Activated effector memory CD4-positive, alpha-beta T cell treated with anti-CD3 and anti-CD28 coated beads, Interleukin-2, amount 50 U/mL, for 16 hours (primary cell): ENCODE measurements around the gene DCLRE1B.
"Not testable (repeated sequence)": the region's sequence is repeated elsewhere in the genome, so short reads cannot be mapped to it uniquely, and the experiment has no call there.

ENCODE experiments used
- DNase-seq: peaks from one replicate; pipeline ENCODE4 v3.0.0-alpha.2; 2020

DCLRE1B gene

DNA sequence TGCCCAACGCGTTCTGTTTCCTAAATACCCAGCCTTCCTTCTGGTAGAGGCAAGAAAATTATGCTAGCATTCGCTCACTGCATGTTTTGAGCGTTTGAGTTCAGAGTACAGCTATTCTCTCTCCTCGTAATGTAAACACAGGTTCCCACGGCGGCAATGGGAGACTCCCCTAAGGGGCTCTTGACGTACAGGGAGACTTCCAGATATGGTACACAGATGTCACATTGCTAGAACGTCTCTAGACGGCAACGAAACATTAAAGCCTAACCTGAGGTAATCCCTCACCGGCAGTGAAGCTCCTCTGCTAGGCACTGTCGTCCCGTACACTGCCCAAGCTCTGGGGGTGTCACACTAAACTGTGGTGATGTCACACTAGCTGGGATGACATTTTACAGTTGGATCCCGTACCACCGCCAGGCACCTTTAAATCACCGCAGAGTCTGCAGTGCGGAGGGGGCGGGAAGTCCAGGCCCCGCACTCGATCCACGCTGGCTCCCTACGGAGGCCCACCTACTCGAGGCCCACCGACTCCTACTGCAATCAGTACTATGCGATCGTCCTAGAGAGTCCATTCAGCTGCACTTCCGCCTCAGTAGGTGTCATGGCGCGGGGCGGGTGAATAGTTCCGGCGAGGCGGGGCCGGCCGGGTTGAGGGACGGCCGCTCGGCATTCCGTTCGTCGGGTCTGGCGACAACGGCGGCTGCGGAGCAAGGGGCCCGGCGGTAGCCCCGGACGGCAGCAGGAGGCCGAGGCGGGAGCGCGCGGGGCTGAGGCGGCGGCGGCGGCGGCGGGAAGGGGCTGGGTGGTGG lies 24.0 kb downstream of the DCLRE1B start, which contains the start of gene HIPK1:
Gene HIPK1, plus strand, starts transcription at position 384 of the 809 bp plus-strand sequence.
- DNase-seq, result peak; percentile 97

DNA sequence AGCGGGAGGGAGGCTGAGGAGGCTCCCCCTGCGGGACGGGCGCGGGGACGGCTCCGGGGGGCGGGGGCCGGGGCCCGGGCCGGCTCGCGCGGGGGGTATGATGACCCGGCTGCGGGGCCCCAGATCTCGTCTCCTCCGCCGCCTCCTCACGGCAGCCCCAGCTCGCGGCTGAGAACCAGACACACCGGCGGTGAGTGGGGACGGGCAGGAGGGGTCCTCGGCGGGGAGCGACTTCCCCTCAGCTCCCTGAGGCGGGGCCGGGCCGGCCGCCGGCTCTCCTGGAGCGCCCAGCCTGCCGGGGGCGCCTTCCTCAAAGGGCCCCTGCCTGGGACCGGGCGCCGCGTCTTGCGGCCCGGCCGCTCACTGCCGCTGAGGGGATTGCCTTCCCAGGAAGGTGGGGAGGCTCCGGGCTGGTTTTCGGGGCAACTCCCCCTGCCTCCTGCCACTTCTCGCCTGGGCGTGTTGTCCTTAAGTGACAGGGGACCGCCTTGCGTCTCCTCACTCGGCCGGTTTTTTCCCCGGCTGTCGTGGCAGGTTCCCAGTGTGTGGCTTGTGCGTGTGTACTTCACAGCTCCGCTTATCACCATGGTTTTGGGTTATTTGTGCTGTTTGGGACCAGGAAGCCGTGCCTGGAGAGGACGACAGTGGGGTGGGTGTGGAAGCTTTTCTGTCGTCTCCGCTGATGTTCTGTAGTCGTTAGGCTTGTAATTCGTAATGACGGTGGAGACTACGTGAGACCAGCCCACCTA lies 24.8 kb downstream of the DCLRE1B start:
- DNase-seq, result peak; percentile 88

DNA sequence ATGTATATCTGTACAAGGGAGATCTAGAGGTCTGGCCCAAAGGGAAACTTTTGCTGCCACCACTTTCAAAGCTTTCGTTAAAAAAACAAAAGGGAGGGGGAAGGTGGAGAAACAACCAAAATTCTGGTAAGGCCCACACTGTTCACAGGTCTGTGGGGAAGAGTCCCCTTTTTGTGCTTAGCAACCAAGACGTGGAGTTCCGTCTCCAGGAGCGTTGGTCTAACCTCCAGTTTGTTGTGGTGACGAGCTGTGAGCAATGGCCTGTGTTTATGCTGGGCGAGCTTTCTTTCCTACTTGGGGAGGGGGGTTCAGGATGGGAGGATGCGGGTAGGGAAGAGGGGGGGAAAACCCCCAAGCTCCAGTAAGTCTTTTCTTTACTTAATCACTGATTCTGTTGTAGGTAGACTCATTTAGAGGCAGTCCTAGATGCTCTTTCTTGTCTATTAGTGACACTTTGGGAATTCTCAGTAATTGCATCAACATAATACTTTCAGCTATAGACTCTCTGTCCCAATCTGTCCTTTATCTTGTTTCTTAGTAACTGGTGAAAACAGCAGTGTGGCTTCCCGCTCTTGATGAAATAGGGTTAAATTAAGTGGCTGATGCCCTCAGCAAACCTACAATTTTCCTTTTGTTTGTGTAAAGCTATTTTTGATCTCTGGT lies 25.5 kb downstream of the DCLRE1B start:
- DNase-seq, result peak; percentile 88

DNA sequence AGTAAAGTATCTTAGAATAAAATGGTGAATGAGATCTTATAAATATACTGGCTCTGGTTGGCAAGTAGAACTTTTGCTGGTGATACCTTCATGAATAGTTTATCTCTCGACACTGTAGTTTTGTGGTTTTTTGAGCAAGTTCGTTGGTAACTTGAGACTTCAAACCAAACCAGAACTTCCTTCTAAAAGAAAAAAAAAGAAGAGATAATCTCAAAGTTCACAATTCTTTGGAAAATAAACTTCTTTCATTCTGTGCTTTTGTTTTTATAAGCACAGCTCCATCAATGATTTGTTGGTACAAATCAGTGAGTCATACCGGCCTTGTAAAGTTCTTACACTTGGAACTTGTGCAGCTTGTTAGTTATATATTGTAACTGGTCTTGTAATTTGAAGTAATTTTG lies 26.3 kb downstream of the DCLRE1B start:
- no peak for DNase-seq

DNA sequence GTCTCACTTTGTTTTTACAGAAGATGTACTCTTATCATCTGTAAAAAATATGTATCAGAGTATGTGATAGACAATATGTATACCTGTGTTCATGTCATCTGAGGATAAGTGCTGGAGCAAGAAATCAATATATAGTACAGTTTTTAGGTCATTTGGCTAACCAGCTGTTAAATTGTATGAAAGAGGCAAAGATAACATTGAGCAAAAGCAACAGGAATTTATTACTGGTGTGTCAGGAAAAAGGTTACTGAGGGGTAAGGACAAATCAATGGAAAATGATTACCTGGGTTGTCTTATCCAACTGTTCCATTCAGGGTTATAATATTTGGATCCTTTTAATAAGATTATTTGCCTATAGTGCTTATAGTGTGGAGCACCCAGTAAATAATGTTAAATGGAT lies 28.9 kb downstream of the DCLRE1B start:
- no peak for DNase-seq

DNA sequence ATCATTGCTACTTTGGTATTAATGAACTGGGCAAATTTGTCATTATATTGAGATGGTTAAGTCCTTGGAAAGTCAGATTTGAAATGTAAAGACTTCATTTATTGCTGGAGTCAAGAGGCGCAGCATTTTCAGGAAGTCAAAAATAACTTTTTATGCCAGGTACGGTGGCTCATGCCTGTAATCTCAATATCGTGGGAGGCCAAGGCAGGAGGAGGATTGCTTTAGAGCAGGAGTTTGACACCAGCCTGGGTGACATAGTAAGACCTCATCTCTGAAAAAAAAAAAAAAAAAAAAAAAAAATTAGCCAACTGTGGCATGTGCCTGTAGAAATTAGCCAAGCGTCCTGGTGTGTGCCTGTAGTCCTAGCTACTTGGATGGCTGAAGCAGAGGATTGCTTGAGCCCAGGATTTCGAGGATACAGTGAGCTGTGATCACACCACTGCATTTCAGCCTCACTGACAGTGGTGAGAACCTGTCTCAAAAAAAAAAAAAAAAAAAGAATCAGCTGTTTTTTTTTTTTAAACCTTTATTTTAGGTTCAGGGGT lies 29.5 kb downstream of the DCLRE1B start:
- no peak for DNase-seq

DNA sequence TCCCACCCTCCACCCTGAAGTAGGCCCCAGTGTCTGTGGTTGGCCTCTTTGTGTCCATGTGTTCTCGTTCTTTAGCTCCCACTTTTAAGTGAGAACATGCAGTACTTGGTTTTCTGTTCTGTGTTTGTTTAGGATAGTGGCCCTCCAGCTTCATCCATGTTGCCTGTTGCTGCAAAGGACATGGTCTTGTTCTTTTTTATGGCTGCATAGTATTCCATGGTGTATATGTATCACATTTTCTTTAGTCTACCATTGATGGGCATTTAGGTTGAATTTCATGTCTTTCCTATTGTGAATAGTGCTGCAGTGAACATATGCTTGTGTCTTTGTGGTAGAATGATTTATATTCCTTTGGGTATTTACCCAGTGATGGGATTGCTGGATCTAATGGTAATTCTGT lies 30.1 kb downstream of the DCLRE1B start:
- no peak for DNase-seq

DNA sequence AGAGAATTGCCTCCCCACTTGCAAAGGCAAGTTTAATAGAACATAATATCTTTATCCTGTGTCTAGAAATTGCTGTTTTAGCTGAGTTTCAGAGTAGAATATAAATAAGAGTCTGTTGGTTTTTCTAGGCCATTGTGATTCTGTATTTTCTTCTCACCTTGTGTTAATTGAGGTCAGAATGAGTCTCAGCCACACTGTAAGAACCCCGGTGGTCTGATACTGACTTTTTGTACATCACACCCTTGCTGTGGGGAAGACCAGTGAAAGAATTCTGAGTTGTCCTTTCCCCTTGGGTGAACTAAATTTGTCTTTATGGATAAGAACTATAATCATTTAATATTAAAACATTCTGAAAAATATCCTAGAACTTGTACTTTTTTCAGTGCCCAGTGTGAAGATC lies 30.8 kb downstream of the DCLRE1B start:
- DNase-seq, result no peak

DNA sequence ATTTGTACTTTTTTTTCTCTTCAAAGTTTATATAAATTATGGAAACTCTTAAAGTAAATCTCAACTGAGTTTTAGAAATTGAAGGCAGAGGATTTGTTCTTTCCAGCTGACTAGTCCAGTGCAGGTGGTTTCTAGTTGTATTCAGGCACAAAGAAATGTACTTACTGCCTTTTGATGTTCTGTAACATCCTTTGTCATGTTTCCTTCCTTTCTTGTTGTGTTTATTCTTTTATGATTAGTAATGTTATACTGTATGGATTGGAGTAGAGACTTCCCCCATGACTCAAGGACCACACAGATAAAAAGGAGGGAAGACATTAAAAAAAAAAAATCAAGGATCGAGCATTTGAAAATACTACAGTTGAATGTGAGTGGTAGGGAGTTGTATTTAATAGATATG lies 32.0 kb downstream of the DCLRE1B start:
- DNase-seq, result no peak

DNA sequence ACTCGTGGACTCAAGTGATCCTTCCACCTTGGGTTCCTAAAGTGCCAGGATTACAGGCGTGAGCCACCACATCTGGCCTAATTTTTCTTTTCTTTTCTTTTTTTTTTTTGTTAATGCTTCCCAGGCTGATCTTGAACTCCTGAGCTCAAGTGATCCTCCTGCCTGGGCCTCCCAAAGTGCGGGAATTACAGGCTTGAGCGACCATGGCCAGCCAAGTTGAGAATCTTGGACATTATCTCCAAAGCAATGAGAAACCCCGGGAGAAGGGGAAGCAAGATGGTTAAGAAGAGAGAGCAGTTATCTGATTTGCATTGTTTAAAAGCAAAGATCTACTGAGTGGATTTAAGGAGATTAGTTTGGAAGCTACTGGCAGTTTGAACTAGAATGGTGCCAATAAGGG lies 33.1 kb downstream of the DCLRE1B start:
- DNase-seq, result no peak

DNA sequence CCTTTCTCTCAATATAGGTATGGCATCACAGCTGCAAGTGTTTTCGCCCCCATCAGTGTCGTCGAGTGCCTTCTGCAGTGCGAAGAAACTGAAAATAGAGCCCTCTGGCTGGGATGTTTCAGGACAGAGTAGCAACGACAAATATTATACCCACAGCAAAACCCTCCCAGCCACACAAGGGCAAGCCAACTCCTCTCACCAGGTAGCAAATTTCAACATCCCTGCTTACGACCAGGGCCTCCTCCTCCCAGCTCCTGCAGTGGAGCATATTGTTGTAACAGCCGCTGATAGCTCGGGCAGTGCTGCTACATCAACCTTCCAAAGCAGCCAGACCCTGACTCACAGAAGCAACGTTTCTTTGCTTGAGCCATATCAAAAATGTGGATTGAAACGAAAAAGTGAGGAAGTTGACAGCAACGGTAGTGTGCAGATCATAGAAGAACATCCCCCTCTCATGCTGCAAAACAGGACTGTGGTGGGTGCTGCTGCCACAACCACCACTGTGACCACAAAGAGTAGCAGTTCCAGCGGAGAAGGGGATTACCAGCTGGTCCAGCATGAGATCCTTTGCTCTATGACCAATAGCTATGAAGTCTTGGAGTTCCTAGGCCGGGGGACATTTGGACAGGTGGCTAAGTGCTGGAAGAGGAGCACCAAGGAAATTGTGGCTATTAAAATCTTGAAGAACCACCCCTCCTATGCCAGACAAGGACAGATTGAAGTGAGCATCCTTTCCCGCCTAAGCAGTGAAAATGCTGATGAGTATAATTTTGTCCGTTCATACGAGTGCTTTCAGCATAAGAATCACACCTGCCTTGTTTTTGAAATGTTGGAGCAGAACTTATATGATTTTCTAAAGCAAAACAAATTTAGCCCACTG lies 35.5 kb downstream of the DCLRE1B start:
- DNase-seq, result peak; percentile 70

DNA sequence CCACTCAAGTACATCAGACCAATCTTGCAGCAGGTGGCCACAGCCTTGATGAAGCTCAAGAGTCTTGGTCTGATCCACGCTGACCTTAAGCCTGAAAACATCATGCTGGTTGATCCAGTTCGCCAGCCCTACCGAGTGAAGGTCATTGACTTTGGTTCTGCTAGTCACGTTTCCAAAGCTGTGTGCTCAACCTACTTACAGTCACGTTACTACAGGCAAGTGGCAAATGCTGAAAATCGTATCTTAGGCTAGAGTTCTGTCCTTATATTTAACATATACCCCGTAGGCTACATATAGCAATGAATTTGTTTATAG lies 36.1 kb downstream of the DCLRE1B start:
- DNase-seq, result no peak

DNA sequence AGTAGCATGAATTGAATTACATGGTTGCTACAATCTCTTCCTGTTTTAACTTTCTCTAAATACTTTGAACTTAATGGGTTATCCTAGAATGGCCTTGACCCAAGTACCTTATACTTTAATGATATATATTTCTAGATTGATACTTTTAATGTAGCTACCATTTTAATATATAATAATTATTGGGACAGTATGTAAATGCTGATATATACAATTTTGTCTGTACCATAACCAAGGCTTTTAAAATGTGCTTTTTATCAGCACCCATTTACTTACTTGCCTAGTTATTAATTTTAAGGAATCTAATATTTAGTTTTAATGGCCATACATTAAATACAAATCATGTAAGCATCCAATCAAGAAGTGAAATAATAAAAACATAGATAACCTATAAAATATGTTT lies 37.4 kb downstream of the DCLRE1B start:
- no peak for DNase-seq

DNA sequence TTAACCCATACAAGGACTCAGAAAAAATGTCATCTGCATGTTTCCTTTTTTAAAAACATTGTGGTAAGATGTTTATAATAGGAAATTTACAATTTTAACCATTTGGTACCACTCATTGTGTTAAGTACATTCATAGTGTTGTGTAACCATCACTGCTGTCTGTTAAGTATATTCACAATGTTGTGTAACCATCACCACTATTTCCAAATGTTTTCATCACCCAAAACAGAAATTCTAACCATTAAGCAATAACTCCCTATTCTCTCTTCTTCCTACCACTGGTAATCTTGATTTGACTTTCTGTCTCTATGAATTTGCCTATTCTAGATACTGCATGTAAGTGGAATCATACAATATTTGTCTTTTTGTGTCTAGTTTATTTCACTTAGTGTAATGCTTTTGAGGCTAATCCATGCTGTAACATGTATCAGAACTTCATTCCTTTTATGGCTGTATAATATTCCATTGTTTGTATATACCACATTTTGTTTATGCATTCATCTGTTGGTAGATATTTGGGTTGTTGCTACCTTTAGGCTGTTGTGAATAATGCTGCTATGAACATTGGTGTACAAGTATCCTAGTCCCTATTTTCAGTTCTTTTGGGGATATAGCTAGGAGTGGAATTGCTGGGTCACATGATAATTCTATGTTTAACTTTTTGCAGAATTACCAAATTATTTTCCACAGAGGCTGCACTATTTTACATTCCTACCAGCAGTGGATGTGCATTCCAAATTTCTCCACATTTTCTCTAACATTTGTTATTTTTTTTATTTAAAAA lies 38.1 kb downstream of the DCLRE1B start:
- no peak for DNase-seq

DNA sequence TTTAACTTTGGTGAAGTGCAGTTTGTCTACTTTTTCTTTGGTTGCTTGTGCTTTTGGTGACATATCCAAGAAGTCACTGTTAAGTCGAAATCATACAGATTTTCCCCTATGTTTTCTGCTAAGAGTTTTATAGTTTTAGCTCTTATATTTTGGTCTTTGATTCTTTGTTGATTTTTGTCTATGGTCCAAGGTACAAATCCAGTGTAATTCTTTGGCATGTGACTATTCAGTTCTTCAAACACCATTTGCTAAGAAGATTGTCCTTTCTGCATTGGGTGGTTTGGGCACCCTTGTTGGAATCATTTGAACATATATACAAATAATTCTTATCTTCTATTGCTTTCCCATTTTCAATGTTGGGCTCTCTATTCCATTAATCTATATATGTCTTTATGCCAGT lies 40.2 kb downstream of the DCLRE1B start:
- DNase-seq, result no peak

DNA sequence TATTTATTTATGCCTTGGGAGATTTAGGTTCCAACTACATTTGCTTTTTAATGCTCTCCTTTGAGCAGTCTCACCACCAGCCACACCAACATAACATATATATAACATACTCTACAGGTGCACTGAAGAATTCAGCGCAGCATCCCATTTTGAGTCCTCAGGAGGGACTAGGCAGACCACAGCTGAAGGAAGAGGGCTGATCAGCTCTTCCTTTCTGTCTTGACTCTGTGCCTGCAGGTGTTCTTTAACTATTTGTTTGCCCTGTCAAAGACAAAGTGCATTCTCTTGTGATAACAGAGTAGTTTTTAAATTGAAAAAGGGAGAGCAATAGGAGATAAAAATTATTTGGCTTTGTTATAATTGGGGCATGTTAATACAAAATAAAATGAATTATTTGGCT lies 41.0 kb downstream of the DCLRE1B start:
- no peak for DNase-seq

DNA sequence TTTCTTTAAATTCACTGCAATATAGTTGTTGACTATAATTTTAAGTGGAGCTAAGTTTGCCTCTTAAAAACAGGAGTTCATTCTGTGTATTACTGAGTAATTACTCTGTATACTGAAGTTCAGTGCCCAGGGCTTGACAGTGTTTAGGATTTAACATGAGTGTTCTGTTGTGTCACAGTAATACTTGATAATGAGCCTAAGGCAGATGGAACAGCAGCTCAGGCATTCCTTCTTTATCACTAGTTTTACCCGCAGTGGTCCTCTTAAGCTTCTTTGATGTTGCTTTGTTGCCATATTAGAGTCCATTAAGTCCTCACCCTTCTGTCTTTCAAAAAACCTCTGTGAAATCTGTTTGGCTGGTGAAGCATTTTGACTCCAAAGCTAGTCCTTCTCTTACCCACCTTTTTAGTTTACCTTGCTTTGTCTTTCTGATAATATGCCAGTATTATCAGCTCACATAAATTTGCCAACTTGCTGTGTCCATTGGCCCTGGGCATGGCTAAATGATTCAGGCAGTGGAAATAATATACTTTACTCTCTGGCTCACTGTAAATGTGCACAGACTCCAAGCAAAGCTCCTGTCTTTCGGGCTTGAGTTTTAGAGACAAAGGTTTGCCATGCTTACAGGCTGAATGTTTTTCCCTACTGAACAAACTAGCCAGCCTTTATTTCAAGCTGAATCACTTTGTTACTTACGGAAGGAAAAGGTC lies 41.7 kb downstream of the DCLRE1B start:
- no peak for DNase-seq

DNA sequence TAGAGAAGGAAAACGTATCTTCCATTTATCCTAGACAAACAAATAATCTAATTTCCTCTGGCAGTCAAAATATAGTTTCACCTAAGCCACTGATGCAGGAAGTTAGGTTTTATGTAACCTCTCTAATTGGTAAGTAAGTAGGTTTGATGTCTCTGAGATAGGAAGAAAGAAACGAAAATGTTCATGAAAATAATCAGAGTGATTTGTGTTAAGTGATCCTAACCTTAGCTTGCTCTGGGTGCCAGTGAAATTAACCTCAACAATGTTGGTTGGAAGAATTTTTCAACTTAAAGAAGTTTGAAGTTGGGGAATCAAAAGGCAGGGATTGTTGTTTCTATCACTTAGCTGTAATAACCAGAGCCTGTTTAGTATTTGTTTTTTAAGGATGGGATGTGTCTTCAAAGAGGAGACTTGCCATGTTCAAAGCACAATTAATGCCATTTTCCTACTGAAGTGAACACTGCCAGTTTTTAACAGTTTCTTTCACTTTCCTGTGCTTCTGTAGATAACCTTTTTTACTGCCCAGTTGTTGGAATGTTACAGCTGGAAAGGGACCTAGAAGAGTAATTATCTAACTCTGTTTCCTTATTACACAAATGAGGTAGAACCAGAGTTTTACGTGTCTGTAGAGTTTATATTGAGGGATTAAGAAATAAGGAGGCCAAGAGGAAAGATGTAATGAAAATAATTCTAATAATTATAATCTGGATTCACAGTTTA lies 42.4 kb downstream of the DCLRE1B start:
- no peak for DNase-seq

DNA sequence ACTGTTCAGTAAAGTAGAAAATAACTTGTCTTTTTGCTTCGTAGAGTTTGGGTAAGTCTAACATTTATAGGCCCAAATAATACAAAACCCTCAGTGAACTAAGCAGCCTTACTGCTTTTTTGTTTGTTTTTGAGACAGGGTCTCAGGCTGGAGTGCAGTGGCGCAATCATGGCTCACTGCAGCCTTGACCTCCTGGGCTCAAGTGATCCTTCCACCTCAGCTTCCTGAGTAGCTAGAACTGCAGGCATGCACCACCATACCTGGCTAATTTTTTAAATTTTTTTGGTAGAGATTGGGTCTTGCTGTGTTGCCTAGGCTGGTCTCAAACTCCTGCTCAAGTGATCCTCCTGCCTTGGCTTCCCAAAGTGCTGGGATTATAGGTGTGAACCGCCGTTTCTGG lies 43.0 kb downstream of the DCLRE1B start:
- not testable (repeated sequence) for DNase-seq

DNA sequence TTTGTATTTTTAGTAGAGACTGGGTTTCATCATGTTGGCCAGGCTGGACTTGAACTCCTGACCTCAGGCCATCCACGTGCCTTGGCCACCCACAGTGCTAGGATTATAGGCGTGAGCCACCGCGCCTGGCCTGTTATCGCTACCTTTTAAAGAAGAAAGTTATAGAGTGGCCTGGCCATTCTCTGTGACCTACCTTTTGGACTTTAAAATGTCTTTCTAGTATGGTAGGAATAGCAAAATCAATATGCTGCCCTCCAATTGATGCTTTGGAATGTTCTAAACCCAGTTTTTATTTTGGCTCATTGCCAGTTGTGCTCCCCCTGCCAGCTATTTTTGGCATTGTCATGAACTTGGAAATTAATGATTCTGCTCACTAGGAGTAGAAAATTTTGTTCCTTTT lies 43.9 kb downstream of the DCLRE1B start:
- no peak for DNase-seq
